Measurements from ENCODE around the gene PRKAG2.
"Not testable (repeated sequence)": the region's sequence is repeated elsewhere in the genome, so short reads cannot be mapped to it uniquely, and the experiment has no call there.

Gene PRKAG2

GRCh38 chr7:151845412-151846205, 31.3 kb downstream of the PRKAG2 start:
- DNase-seq = peak in 40 of 42 donors; percentile 26 to 90 (median 69)
- intact Hi-C loops (cut with DNase I) = no loop called here

- peak in 1 of 42 donors; percentile 22 for DNase-seq
- intact Hi-C loops (cut with DNase I) = no loop called here
Measured at GRCh38 chr7:151844825-151845200, 32.1 kb downstream of the PRKAG2 start.

GRCh38 chr7:151844071-151844824, 32.7 kb downstream of the PRKAG2 start:
- peak in 1 of 42 donors; percentile 18 for DNase-seq
- intact Hi-C loops (cut with DNase I) = no loop called here

GRCh38 chr7:151843181-151843580, 33.7 kb downstream of the PRKAG2 start:
- no peak for DNase-seq
- intact Hi-C loops (cut with DNase I) = no loop called here

GRCh38 chr7:151841395-151842051, 35.4 kb downstream of the PRKAG2 start:
- DNase-seq; intact Hi-C loops (cut with DNase I): not testable (repeated sequence)

- no peak for DNase-seq
- intact Hi-C loops (cut with DNase I) = no loop called here
Measured at GRCh38 chr7:151840088-151840910, 36.6 kb downstream of the PRKAG2 start.

GRCh38 chr7:151839451-151839921, 37.4 kb downstream of the PRKAG2 start:
- DNase-seq = peak in 13 of 42 donors; percentile 33 to 76 (median 47)
- intact Hi-C loops (cut with DNase I) = no loop called here

- intact Hi-C loops (cut with DNase I) = no loop called here
- DNase-seq = peak in 14 of 42 donors; percentile 11 to 62 (median 39)
Measured at GRCh38 chr7:151838861-151839381, 38.0 kb downstream of the PRKAG2 start.

GRCh38 chr7:151838072-151838471, 38.8 kb downstream of the PRKAG2 start:
- intact Hi-C loops (cut with DNase I) = no loop called here
- DNase-seq = no peak

GRCh38 chr7:151837285-151838042, 39.5 kb downstream of the PRKAG2 start:
- peak in 19 of 42 donors; percentile 31 to 76 (median 56) for DNase-seq

GRCh38 chr7:151836927-151837205, 40.0 kb downstream of the PRKAG2 start:
- intact Hi-C loops (cut with DNase I) = no loop called here
- no peak for DNase-seq

More at GRCh38 chr7:151837285-151838042, 39.5 kb downstream of the PRKAG2 start:
- intact Hi-C loops (cut with DNase I) = no loop called here

- DNase-seq = peak in 1 of 42 donors; percentile 21
- intact Hi-C loops (cut with DNase I) = no loop called here
Measured at GRCh38 chr7:151836191-151836926, 40.6 kb downstream of the PRKAG2 start.

GRCh38 chr7:151835636-151836035, 41.3 kb downstream of the PRKAG2 start:
- intact Hi-C loops (cut with DNase I) = no loop called here
- DNase-seq = no peak

GRCh38 chr7:151834271-151835035, 42.5 kb downstream of the PRKAG2 start:
- intact Hi-C loops (cut with DNase I) = no loop called here
- no peak for DNase-seq

GRCh38 chr7:151833691-151834090, 43.2 kb downstream of the PRKAG2 start:
- intact Hi-C loops (cut with DNase I) = no loop called here
- no peak for DNase-seq

- no peak for DNase-seq
- intact Hi-C loops (cut with DNase I) = no loop called here
Measured at GRCh38 chr7:151833213-151833651, 43.7 kb downstream of the PRKAG2 start.

- intact Hi-C loops (cut with DNase I) = no loop called here
- peak in 1 of 42 donors; percentile 10 for DNase-seq
Measured at GRCh38 chr7:151832656-151833055, 44.3 kb downstream of the PRKAG2 start.
